Measurements from ENCODE around the gene CASQ2.

DNA sequence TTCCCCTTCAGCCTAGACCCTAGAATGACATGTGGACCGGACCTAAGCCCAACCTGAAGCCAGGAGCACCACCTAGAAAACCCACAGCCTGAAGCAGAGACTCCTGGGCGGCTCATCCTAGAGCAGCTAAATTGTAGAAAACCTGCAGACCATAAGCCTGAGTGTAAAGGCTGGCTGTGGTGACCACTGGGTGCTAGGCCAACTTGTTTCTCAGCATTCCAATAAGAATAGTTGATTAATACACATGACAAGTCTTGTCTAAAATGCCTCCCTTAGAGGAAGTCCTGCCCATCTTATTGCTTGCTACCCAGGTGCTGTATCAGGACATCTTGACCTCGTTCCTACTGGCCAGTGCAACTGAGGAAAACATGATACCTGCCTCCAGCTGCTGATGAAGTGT is 23.3 kb upstream of the CASQ2 start:
- TF ChIP-seq FOS (IDR thresholded peaks at IDR 0.05; ENCODE audit: borderline replicate concordance, insufficient read depth, low read length): no peak
- TF ChIP-seq CTCF (IDR thresholded peaks at IDR 0.05; ENCODE audit: extremely low read depth in 1 of 2, insufficient read depth in 1 of 2, low read depth in 1 of 2, low read length in 2 of 2): no peak
- TF ChIP-seq POLR2A (IDR thresholded peaks at IDR 0.05; ENCODE audit: low read depth, low read length): no peak
- no peak for TF ChIP-seq EZH2 (IDR thresholded peaks at IDR 0.05; ENCODE audit: borderline replicate concordance, low read depth, low read length, severe bottlenecking)
- TF ChIP-seq JUN (IDR thresholded peaks at IDR 0.05; ENCODE audit: borderline replicate concordance, insufficient read depth, insufficient read length, low read depth): no peak

All from endothelial cell of umbilical vein (primary cell).